HCT116 (cell line): ENCODE measurements around the gene LYRM4. TPM values are rescaled to one million over a fixed set of nuclear protein-coding genes. Genes with fewer than 3 reads are reported as not detected.

Source experiments
- ATAC-seq: fragments of 200-7000 bp; cut with Tn5 transposase; 2 replicates; pipeline ENCODE4 v1.9.1; 2020; ENCODE audit warnings: mild to moderate bottlenecking, moderate library complexity
- BruUV-seq: library from RNA; stranded (reverse); fragments of 400-500 nt; replicated peaks from 2 replicates; lab custom pipeline; 2021; lab: Mats Ljungman, UMichigan
- CTCF ChIA-PET: fragments of 300-600 bp; sonication (Branson Sonifier 250); formaldehyde crosslinking; loops from one replicate; lab custom pipeline; 2021; ENCODE audit warnings: antibody characterized with exemption; lab: Charles Lee
- POLR2A ChIA-PET: fragments of 300-600, 350-600 bp; sonication (Branson Sonifier 250); formaldehyde crosslinking; loops from one replicate; lab custom pipeline; 2021; ENCODE audit warnings: antibody characterized with exemption; lab: Charles Lee
- RAD21 ChIA-PET, 2 experiments: fragments of 300-600 bp; sonication (Branson Sonifier 250); formaldehyde crosslinking; loops; one replicate each; lab custom pipeline; 2023; ENCODE audit warnings: low total read pairs in 2 of 2; ENCODE audit not compliant: uncharacterized antibody in 2 of 2, unreplicated experiment in 2 of 2, low non-redundant PET in 1 of 2; lab: Charles Lee
- DNase-seq: peaks from one replicate; pipeline ENCODE4 v3.0.0-alpha.2; 2010; ENCODE audit warnings: low read depth, low spot score
- H2AFZ ChIP-seq: fragments of 200-600 bp; shearing (Covaris generic), sonication (generic); 2 replicates; pipeline ENCODE4 v1.6.1; 2017; ENCODE audit warnings: low read depth, mixed run types, mixed read lengths, antibody characterized with exemption, low read length; ENCODE audit not compliant: poor library complexity, severe bottlenecking
- H3K27ac ChIP-seq: 2 replicates; pipeline ENCODE4 v1.5.1; 2012; ENCODE audit warnings: low read depth, low read length
- H3K27me3 ChIP-seq: fragments of 200-600 bp; sonication (generic); 2 replicates; pipeline ENCODE4 v1.6.1; 2016; ENCODE audit warnings: mixed run types, low read length, mixed read lengths; ENCODE audit not compliant: insufficient read depth
- H3K36me3 ChIP-seq, 2 experiments: fragments of 200-500 bp in 1 of 2; fragments of 200-600 bp in 1 of 2; sonication (Bioruptor generic) in 1 of 2; sonication (generic) in 1 of 2; 2 replicates each; pipeline versions ENCODE4 v1.5.1 to v1.6.1; 2014 to 2016; ENCODE audit warnings: low read length in 2 of 2, inconsistent platforms in 1 of 2, mixed read lengths in 1 of 2, mixed run types in 1 of 2; ENCODE audit not compliant: insufficient read depth in 2 of 2, control insufficient read depth in 1 of 2
- H3K4me1 ChIP-seq, 2 experiments: fragments of 200-600 bp in 1 of 2; sonication (generic) in 1 of 2; 2 replicates each; pipeline versions ENCODE4 v1.5.1 to v1.6.1; 2012 to 2017; ENCODE audit warnings: low read length in 2 of 2, inconsistent platforms in 1 of 2, mild to moderate bottlenecking in 1 of 2, mixed read lengths in 1 of 2, mixed run types in 1 of 2, moderate library complexity in 1 of 2; ENCODE audit not compliant: insufficient read depth in 2 of 2, control insufficient read depth in 1 of 2
- H3K4me2 ChIP-seq: fragments of 200-600 bp; sonication (generic); 2 replicates; pipeline ENCODE4 v1.6.1; 2017; ENCODE audit warnings: mixed run types, low read length, mixed read lengths
- H3K4me3 ChIP-seq, 2 experiments: fragments of 200-600 bp in 1 of 2; sonication (generic) in 1 of 2; replicated peaks in 1 of 2; 2 replicates each; pipeline ENCODE4 v1.5.1; 2011 to 2016; ENCODE audit warnings: low read length in 2 of 2, control low read depth in 1 of 2, low read depth in 1 of 2, mild to moderate bottlenecking in 1 of 2, mixed read lengths in 1 of 2, mixed run types in 1 of 2
- H3K79me2 ChIP-seq: fragments of 200-600 bp; sonication (generic); 2 replicates; pipeline ENCODE4 v1.6.1; 2017; ENCODE audit warnings: mild to moderate bottlenecking, mixed run types, low read length, moderate library complexity, mixed read lengths; ENCODE audit not compliant: insufficient read depth
- H3K9ac ChIP-seq: fragments of 200-600 bp; sonication (generic); 2 replicates; pipeline ENCODE4 v1.6.1; 2016; ENCODE audit warnings: low read length, mixed read lengths
- H3K9me2 ChIP-seq: fragments of 200-600 bp; sonication (generic), shearing (Covaris generic); 2 replicates; pipeline ENCODE4 v1.6.1; 2017; ENCODE audit warnings: mixed run types, mild to moderate bottlenecking, moderate library complexity; ENCODE audit not compliant: insufficient read depth
- H3K9me3 ChIP-seq, 2 experiments: fragments of 200-500 bp in 1 of 2; fragments of 200-600 bp in 1 of 2; sonication (Bioruptor generic) in 1 of 2; sonication (generic) in 1 of 2; 2 replicates each; pipeline ENCODE4 v1.6.1; 2014 to 2017; ENCODE audit warnings: low read length in 2 of 2, mixed read lengths in 2 of 2, inconsistent platforms in 1 of 2, low read depth in 1 of 2, mild to moderate bottlenecking in 1 of 2, mixed run types in 1 of 2, moderate library complexity in 1 of 2; ENCODE audit not compliant: control insufficient read depth in 1 of 2, insufficient read depth in 1 of 2
- H4K20me1 ChIP-seq: fragments of 200-600 bp; sonication (generic), shearing (Covaris generic); 2 replicates; pipeline ENCODE4 v1.6.1; 2017; ENCODE audit warnings: mixed run types, mild to moderate bottlenecking, moderate library complexity; ENCODE audit not compliant: insufficient read depth
- CBX3 ChIP-seq: IDR thresholded peaks from 2 replicates; pipeline ENCODE4 v1.6.1; 2012; ENCODE audit warnings: low read depth
- CTCF ChIP-seq, 3 experiments: fragments of 200-600 bp in 1 of 3; sonication (generic) in 1 of 3; IDR thresholded peaks in 2 of 3; conservative IDR thresholded peaks in 1 of 3; 2 replicates each; pipeline ENCODE4 v1.5.1; 2012 to 2017; ENCODE audit warnings: low read depth in 2 of 3, low read length in 2 of 3, antibody characterized with exemption in 1 of 3, borderline replicate concordance in 1 of 3, control low read depth in 1 of 3, mild to moderate bottlenecking in 1 of 3, mixed read lengths in 1 of 3, mixed run types in 1 of 3, moderate library complexity in 1 of 3; ENCODE audit not compliant: insufficient read depth in 1 of 3
- EGR1 ChIP-seq: IDR thresholded peaks from 2 replicates; pipeline ENCODE4 v1.6.1; 2012; ENCODE audit warnings: low read depth
- ELF1 ChIP-seq: IDR thresholded peaks from 2 replicates; pipeline ENCODE4 v1.6.1; 2012; ENCODE audit warnings: low read depth, borderline replicate concordance
- EZH2 ChIP-seq: fragments of 200-600 bp; sonication (generic); IDR thresholded peaks from 2 replicates; pipeline ENCODE4 v1.6.1; 2017; ENCODE audit warnings: antibody characterized with exemption, mixed run types
- FOSL1 ChIP-seq: IDR thresholded peaks from 2 replicates; pipeline ENCODE4 v1.6.1; 2012; ENCODE audit warnings: low read depth
- JUND ChIP-seq: IDR thresholded peaks from 2 replicates; pipeline ENCODE4 v1.6.1; 2012
- POLR2A ChIP-seq: IDR thresholded peaks from 2 replicates; pipeline ENCODE4 v1.7.0; 2011; ENCODE audit warnings: borderline replicate concordance; ENCODE audit not compliant: insufficient read depth, insufficient read length; ENCODE audit errors: extremely low read depth
- POLR2AphosphoS5 ChIP-seq: IDR thresholded peaks from 2 replicates; pipeline ENCODE4 v1.6.1; 2011; ENCODE audit warnings: mild to moderate bottlenecking, low read depth, low read length, moderate library complexity
- RAD21 ChIP-seq: IDR thresholded peaks from 2 replicates; pipeline ENCODE4 v1.6.1; 2012; ENCODE audit warnings: low read depth, mild to moderate bottlenecking
- REST ChIP-seq: IDR thresholded peaks from 2 replicates; pipeline ENCODE4 v1.6.1; 2012; ENCODE audit warnings: low read depth
- SP1 ChIP-seq: IDR thresholded peaks from 2 replicates; pipeline ENCODE4 v1.6.1; 2012; ENCODE audit warnings: low read depth
- TCF7L2 ChIP-seq: IDR thresholded peaks from 2 replicates; pipeline ENCODE4 v1.7.0; 2011; ENCODE audit warnings: borderline replicate concordance, inconsistent platforms; ENCODE audit not compliant: insufficient read depth, insufficient read length; ENCODE audit errors: extremely low read depth
- YY1 ChIP-seq: IDR thresholded peaks from 2 replicates; pipeline ENCODE4 v1.6.1; 2011; ENCODE audit warnings: low read length, low read depth, moderate library complexity, mild to moderate bottlenecking; ENCODE audit not compliant: insufficient replicate concordance; ENCODE audit errors: extremely low read depth
- ZFX ChIP-seq: fragments of 450-650 bp; IDR thresholded peaks from 2 replicates; pipeline ENCODE4 v1.6.1; 2017
- ZNF274 ChIP-seq: fragments of 200-500 bp; sonication (Bioruptor generic); IDR thresholded peaks from 2 replicates; pipeline ENCODE4 v1.6.1; 2014; ENCODE audit warnings: mild to moderate bottlenecking, low read depth, low read length, inconsistent platforms
- intact Hi-C: fragments of 100-400 bp; cut with micrococcal nuclease; formaldehyde crosslinking; loops from 2 replicates; pipeline ENCODE4 v1.10.0; 2022
- total RNA-seq: library from RNA; stranded (reverse); gene quantifications from one replicate; pipeline ENCODE4 v1.2.1, GENCODE V29; 2021; ENCODE audit not compliant: unreplicated experiment
- TF ChIP-seq, protein P1 (sequence below): IDR thresholded peaks from 2 replicates; pipeline ENCODE4 v1.6.1; 2012

LYRM4 gene
- total RNA-seq, 1 experiment from 2014 or later = 30.1 TPM

- TF ChIP-seq CTCF (IDR thresholded peaks at IDR 0.05 in 2 of 3, conservative IDR thresholded peaks at IDR 0.05 in 1 of 3; ENCODE audit: borderline replicate concordance in 1 of 3, insufficient read depth in 1 of 3, low read depth in 2 of 3, low read length in 2 of 3) (no peak), EGR1 (no peak), ZFX (no peak), TCF7L2 (no peak), ZNF274 (no peak), RAD21 (no peak), REST (no peak), CBX3 (no peak)
Measured at GRCh38 chr6:5083813-5084359, 176.9 kb downstream of the LYRM4 start (continued).

- H3K36me3 ChIP-seq = no peaks in the 10 kb centered on the region
- H3K79me2 ChIP-seq = no peaks in the 10 kb centered on the region
- intact Hi-C loops = no loop called here
- DNase-seq = no peak
- POLR2A ChIA-PET = no interaction called here
- no peaks in the 10 kb centered on the region for H3K27me3 ChIP-seq
- no peaks in the 10 kb centered on the region for H4K20me1 ChIP-seq
- no peaks in the 10 kb centered on the region for H3K9me3 ChIP-seq
- H3K4me2 ChIP-seq = peak overlapping the region; percentile 49
- H3K9me2 ChIP-seq = no peaks in the 10 kb centered on the region
- RAD21 ChIA-PET = no interaction called here
- no TSS peak for BruUV-seq
- H3K4me1 ChIP-seq = peaks cover 2 to 29% of the 10 kb centered on the region in 2 experiments; a peak in 2 of 4 replicates
- CTCF ChIA-PET = no interaction called here
- H2AFZ ChIP-seq = no peak overlapping the region
- TF ChIP-seq POLR2AphosphoS5 (no peak), ELF1 (no peak), EZH2 (no peak), SP1 (no peak), POLR2A (no peak), YY1 (no peak), CTCF (IDR thresholded peaks at IDR 0.05 in 2 of 3, conservative IDR thresholded peaks at IDR 0.05 in 1 of 3; ENCODE audit: borderline replicate concordance in 1 of 3, insufficient read depth in 1 of 3, low read depth in 2 of 3, low read length in 2 of 3) (no peak), TCF7L2 (no peak), JUND (no peak), ZFX (no peak), FOSL1 (no peak), ZNF274 (no peak)
- TF ChIP-seq, protein P1, sequence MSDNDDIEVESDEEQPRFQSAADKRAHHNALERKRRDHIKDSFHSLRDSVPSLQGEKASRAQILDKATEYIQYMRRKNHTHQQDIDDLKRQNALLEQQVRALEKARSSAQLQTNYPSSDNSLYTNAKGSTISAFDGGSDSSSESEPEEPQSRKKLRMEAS = no peak
- TF ChIP-seq, all 23 proteins: peak for 0
- Histone ChIP-seq H3K4me3 (no peak overlapping the region), H3K27ac (no peak overlapping the region), H3K9ac (no peak overlapping the region)
- no peak for ATAC-seq
Measured at GRCh38 chr6:5083307-5083583, 177.5 kb downstream of the LYRM4 start.
